HepG2 (cell line): Measurements from ENCODE around the gene VAV2. TPM values are rescaled to one million over a fixed set of nuclear protein-coding genes. Genes with fewer than 3 reads are reported as not detected.

ENCODE experiments used
- ARNTL ChIP-seq: sonication (generic); formaldehyde crosslinking; IDR thresholded peaks from 2 replicates; pipeline ENCODE4 v1.4.0; 2020; ENCODE audit warnings: mild to moderate bottlenecking, missing genetic modification reagents
- BRD4 ChIP-seq: sonication (generic); formaldehyde crosslinking; IDR thresholded peaks from 2 replicates; pipeline ENCODE4 v1.4.0; 2020; ENCODE audit warnings: missing genetic modification reagents
- CEBPB ChIP-seq: IDR thresholded peaks from 2 replicates; pipeline ENCODE4 v1.6.1; 2011; ENCODE audit warnings: low read depth, low read length, improper control_type of control experiment, borderline replicate concordance
- HDAC2 ChIP-seq: sonication (generic); formaldehyde crosslinking; IDR thresholded peaks from 2 replicates; pipeline ENCODE4 v1.4.0; 2020; ENCODE audit warnings: missing genetic modification reagents
- HIVEP1 ChIP-seq: sonication (generic); formaldehyde crosslinking; IDR thresholded peaks from 2 replicates; pipeline ENCODE4 v1.4.0; 2020; ENCODE audit warnings: mild to moderate bottlenecking, missing genetic modification reagents
- MNT ChIP-seq: fragments of 450-650 bp; IDR thresholded peaks from 2 replicates; pipeline ENCODE4 v1.6.1; 2016
- NFAT5 ChIP-seq: sonication (generic); formaldehyde crosslinking; IDR thresholded peaks from 2 replicates; pipeline ENCODE4 v1.4.0; 2020; ENCODE audit warnings: missing genetic modification reagents
- ZBTB49 ChIP-seq: sonication (generic); formaldehyde crosslinking; IDR thresholded peaks from 2 replicates; pipeline ENCODE4 v1.4.0; 2020; ENCODE audit warnings: missing genetic modification reagents, borderline replicate concordance
- ZNF280D ChIP-seq: sonication (generic); formaldehyde crosslinking; IDR thresholded peaks from 2 replicates; pipeline ENCODE4 v1.5.1; 2020; ENCODE audit warnings: mild to moderate bottlenecking, missing genetic modification reagents
- ZNF570 ChIP-seq: sonication (generic); formaldehyde crosslinking; IDR thresholded peaks from 2 replicates; pipeline ENCODE4 v1.4.0; 2020; ENCODE audit warnings: mild to moderate bottlenecking, missing genetic modification reagents, borderline replicate concordance
- ZUFSP ChIP-seq: sonication (generic); formaldehyde crosslinking; IDR thresholded peaks from 2 replicates; pipeline ENCODE4 v1.9.0; 2021; ENCODE audit warnings: missing genetic modification reagents, mild to moderate bottlenecking, borderline replicate concordance
- polyA plus RNA-seq, 8 experiments: library from polyadenylated mRNA; depleted of rRNA in 3 of 8; stranded (reverse) in 7 of 8; unstranded in 1 of 8; fragments of >200 nt; fragmentation: Illumina TruSeq in 4 of 8; extraction: Trizol in 4 of 8; gene quantifications; 2 replicates each; pipeline versions ENCODE4 v1.2.1 to v1.2.3, GENCODE V29; 2011 to 2016; ENCODE audit warnings: low read depth in 4 of 8, missing spikeins in 1 of 8, mixed read lengths in 1 of 8; ENCODE audit not compliant: insufficient read depth in 1 of 8
- total RNA-seq, 5 experiments: library from RNA; depleted of rRNA; stranded (reverse); fragments of >200 nt; fragmentation: Illumina TruSeq; extraction: Trizol; gene quantifications; 2 replicates each; pipeline ENCODE4 v1.2.3, GENCODE V29; 2016; ENCODE audit warnings: low read depth in 1 of 5

The VAV2 gene
- total and polyA plus RNA-seq, 2 of the 13 experiments (the other 11 are each of a cell fraction or from before 2014, with no cell fraction given), result 22.5 to 22.9 TPM

- TF ChIP-seq NFAT5 (no peak), BRD4 (CRISPR knock-in tag) (no peak), ZBTB49 (CRISPR knock-in tag) (peak; percentile 16; the same call in 1 of the 2 replicates), ZNF280D (CRISPR knock-in tag) (no peak), MNT (no peak), HDAC2 (CRISPR knock-in tag) (no peak; the same call in 1 of the 2 replicates), ZNF570 (no peak), ZUFSP (no peak), ARNTL (CRISPR knock-in tag) (no peak), CEBPB (no peak), HIVEP1 (no peak; the same call in 1 of the 2 replicates)
Measured at GRCh38 chr9:133994353-133995011, 2.4 kb upstream of the VAV2 start (continued).
